ENCODE results near the gene FYN.

DNA sequence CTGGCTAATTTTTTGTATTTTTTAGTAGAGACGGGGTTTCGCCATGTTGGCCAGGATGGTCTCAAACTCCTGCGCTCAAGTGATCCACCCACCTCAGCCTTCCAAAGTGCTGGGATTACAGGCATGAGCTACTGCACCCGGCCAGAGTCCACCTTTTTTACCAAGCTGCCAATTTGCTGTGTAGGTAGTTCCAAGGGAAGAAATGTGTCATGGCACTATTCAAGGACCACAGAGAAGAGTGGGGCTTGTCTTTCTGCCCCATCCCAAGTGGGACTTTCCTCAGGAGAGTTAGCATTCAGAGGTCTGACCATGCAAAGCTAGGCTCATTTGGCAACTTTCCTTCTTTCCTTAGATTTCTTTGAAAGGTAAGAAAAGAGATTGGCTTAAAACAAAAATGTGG, 155.6 kb downstream of the FYN start:
- no peak for TF ChIP-seq POLR2A (IDR thresholded peaks at IDR 0.05)
- TF ChIP-seq, protein P1, sequence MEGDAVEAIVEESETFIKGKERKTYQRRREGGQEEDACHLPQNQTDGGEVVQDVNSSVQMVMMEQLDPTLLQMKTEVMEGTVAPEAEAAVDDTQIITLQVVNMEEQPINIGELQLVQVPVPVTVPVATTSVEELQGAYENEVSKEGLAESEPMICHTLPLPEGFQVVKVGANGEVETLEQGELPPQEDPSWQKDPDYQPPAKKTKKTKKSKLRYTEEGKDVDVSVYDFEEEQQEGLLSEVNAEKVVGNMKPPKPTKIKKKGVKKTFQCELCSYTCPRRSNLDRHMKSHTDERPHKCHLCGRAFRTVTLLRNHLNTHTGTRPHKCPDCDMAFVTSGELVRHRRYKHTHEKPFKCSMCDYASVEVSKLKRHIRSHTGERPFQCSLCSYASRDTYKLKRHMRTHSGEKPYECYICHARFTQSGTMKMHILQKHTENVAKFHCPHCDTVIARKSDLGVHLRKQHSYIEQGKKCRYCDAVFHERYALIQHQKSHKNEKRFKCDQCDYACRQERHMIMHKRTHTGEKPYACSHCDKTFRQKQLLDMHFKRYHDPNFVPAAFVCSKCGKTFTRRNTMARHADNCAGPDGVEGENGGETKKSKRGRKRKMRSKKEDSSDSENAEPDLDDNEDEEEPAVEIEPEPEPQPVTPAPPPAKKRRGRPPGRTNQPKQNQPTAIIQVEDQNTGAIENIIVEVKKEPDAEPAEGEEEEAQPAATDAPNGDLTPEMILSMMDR (IDR thresholded peaks at IDR 0.05), result no peak
